Measurements from ENCODE around the gene CCR2.
"Not testable (repeated sequence)": the region's sequence is repeated elsewhere in the genome, so short reads cannot be mapped to it uniquely, and the experiment has no call there.

The CCR2 gene

DNA sequence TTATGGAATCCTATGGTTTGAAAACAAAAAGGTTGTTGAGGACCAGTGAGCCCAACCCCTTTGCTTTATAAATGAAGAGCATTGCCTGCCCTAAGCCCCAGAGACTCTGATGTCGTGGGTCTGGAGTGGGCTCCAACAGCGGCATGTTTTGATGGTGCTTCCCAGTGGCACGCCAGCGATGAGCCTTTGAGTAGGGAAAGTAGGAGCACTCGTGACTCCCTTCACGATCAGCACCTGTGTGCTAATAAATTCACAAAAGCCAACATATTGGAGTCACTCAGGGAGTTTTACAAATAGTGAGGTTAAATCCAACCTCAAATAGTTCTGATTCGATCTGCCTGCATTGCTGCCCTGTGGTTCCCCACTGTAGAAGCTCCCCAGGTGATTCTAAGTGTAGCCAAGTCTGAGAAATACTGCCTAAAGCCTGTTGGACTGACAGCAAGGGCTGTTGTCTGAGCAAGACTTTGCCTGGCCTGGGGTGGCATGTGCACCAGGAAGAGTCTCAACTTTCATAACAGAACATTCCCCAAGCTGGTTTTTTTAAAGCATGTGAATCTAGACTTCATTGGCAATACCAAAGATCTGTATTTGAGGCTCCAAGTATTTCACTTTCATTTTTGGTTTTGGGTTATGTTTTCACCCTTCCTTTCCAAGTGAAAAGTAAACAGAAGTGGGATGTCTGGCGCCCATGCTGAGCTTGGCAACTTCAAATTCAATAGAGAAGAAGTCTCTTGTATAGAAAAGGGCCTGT is 26.7 kb downstream of the CCR2 start:
- no peak for DNase-seq (ENCODE audit: low spot score)

DNA sequence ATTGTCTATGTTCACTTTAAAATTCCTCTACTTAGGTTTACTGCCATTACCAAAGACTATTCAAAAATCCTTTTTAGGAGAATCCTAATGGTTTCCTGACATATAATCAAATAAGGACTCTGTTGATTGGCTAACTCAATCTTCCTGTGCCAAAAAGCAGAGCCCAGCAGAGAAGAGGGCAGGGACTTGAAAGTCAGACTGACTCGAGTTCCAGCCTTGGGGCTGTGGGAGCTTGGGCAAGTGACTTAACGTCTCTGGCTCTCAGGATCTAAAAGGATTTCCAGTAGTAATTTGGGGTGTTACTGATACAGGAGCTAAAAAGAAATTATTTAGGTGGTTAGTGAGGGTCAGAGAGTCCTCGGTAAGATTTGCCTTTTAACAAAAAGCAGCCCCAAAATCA is 27.7 kb downstream of the CCR2 start:
- no peak for DNase-seq (ENCODE audit: low spot score)

DNA sequence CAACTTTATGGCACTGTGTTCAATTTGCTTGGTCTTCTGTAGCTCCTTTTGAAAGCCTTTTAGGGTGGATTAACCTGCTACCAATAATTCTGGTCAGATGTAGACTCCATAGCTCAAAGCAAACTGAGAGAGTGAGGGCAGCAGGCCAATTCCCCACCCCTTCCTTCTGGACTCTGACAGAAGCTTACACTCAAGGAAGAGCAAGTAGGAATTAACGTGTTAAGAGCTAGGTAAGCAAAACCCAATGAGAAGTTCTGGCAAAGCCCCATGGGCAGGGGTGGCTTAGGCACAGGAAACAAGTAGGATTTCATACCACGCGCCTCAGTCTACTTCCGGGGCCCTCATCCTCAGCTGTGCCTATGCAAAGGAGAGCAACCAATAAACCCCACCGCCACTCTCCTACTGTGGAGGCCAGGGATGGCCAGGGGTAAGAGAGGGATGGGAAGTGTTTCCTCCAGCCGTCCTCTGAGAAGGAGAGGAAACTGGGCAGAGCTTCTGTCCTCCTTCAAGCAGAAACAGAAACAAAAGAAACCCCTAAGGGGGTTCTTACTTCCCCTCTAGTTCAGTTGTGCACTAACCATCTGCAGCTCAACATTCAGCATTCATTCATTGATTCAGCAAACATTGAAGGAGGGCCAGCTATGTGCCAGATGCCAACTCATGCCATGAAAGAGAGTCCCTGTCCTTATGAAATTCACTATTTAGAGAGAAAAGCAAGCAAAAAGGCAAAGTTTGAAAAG is 29.5 kb downstream of the CCR2 start:
- DNase-seq (ENCODE audit: low spot score): peak; percentile 51

DNA sequence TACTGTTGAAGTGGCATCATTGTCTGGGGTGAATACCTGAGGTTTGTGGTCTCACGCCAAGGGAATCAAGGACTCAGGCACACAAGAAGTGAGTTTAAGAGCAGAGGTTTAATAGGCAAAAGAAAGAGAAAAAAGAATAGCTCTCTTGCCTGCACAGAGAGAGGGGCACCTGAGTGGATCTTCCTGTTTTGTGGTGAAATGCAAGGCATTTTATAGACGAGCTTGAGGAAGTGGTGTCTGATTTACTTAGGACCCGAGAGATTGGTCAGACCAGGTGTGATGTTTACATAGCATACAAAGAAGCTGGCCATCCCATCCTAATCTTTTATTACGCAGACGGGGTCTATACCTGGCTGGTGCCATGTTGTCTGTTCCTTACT is 30.0 kb downstream of the CCR2 start:
- no peak for DNase-seq (ENCODE audit: low spot score)

GRCh38 chr3:46386205-46386604 is 32.3 kb downstream of the CCR2 start:
- peak; percentile 51 for DNase-seq (ENCODE audit: low spot score)

DNA sequence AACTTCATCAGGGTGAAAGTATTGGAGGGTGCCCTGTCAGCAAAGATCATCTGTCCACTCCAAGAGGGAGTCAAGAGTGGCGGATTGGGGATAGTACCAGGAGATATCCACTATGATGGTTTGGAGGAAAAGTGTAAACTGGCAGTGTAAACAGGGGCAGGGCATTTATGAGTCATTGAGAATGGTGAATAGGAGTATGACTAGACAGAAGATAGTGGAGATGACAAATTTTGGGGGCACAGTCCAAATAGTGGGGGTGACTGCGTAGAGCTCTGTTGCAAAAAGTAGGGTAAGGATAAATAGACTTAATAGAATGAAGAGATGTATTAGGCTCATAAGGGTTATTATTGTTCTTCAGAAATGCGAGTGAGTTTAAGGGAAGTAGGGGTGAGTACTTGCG is 34.9 kb downstream of the CCR2 start:
- not testable (repeated sequence) for DNase-seq (ENCODE audit: low spot score)

DNA sequence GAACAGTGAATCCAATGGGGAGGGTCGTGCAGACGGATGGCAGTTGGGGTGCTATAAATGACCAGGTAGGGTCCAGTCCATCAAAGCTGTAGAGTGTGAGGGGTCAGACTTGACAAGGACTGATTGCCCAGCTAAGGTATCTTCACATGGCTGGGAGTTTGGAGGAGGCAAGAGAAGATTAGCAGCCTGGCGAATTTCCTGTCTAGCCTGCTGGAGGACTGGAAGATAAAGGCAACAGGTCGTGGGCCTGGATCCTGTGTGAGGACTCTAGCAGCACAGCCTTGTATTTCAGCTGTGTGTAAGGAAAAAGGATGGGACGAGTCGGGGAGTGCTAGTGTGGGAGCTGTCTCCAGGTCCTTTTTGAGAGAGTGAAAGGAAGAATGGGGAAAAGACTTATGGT is 35.4 kb downstream of the CCR2 start:
- DNase-seq (ENCODE audit: low spot score): no peak

DNA sequence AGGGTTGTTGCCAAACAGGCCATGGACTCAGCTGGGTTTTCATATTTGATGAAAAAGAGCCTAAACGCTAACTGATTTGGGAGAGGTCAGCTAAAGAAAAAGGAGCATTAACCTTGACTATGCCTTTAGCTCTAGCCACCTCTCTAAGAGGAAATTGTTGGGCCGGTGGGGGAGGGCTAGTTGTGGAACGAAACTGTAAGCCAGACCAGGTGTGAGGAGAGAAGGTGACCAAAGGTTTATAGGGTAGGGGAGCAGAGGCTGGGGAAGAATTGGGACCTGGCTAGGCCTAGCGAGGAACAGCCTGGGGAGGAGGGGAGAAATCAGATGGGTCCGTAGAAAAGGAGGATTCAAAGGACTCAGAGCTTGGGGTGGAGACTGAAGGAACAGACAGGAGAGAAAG is 37.6 kb downstream of the CCR2 start:
- DNase-seq (ENCODE audit: low spot score): not testable (repeated sequence)

DNA sequence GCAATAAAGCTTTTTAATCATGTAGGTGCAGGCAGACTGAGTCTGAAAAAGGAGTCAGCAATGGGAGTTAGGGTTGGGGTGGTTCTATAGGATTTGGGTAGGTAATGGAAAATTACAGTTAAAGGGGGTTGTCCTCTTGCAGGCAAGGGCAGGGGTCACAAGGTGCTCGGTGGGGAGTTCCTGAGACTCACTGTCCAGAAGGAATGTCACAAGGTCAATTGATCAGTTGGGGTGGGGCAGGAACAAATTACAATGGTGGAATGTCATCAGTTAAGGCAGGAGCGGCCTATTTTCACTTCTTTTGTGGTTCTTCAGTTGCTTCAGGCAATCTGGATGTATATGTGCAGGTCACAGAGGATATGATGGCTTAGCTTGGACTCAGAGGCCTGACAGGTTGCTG is 39.1 kb downstream of the CCR2 start:
- DNase-seq (ENCODE audit: low spot score): no peak

DNA sequence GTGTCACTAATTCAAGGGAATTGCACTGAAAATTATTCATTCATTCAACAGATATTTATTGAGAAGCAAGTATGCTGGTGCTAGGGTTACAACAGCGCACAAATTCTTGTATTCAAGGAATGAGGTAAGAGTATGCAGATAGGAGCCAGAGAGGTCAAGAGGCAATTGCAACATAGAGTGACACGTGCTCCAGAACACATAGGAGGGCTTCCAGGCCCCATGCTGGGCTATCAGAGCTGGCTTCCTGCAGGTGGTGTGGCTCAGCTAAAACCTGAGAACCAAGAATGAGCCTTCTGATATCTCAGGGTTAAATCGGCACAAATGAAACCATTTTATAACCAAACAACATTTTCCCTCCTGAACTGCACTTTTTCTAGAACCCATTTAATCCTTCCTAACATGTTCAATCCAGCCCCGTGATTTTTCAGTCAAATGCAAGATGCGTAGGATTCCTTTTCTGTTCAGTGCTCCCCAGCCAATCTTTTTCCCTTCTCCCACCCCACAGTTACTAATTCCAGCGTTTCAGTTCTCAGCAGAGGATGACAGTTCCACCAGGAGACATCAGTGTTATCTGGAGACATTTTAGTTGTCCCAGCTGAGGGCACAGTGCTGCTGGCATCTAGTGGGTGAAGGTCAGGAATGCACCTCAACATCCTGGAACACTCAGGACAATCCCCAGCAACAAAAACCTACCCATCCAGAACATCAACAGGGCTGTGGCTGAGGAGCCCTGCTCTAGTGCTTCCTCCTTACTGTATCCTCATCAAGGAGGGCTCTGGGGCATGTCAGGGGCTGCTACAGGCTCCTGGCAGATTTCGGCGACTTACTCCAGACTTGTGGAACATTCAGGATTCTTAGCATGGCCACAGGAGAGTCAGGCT is 39.9 kb downstream of the CCR2 start:
- no peak for DNase-seq (ENCODE audit: low spot score)

- DNase-seq (ENCODE audit: low spot score): no peak
Observed at GRCh38 chr3:46395210-46395661, 41.3 kb downstream of the CCR2 start.

GRCh38 chr3:46395766-46396530 is 42.0 kb downstream of the CCR2 start:
- no peak for DNase-seq (ENCODE audit: low spot score)

- no peak for DNase-seq (ENCODE audit: low spot score)
Observed at GRCh38 chr3:46397111-46397510, 43.2 kb downstream of the CCR2 start.

DNA sequence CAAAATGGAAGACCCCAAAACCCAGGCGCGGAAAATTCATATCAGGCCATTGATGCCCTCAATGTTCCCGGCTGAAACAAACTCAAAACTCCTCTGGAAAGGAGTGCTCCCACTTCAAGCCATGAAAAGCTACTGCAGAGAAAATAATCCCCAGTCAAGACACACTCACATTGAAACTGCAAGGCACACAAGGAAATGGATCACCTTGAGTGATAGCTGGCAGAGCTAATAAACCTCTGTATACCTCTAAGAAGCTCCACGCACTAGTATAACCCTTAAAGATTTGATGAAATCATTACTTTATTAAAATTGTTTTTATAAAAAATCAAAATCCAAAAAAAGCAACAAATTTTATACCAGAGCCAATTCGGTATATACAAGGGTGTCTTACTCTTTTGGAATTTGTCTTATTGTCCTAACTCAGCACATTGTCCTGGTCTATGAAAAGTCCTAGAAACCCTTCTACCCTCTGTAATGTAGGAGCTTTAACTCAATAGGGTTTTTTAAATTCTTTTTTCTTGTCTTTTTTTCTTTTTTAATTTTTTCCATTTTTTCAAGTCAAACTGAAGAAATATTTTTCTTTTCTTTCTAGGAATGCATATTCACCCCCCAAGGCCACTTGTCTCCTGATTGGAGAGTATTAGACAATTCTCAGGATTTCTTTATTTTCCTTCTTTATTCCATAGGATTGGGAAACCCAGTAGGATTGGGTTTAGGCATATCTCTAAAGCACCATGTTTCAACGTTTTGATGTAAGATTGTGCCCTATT is 44.5 kb downstream of the CCR2 start:
- no peak for DNase-seq (ENCODE audit: low spot score)

- no peak for DNase-seq (ENCODE audit: low spot score)
Observed at GRCh38 chr3:46399098-46399497, 45.2 kb downstream of the CCR2 start.

DNA sequence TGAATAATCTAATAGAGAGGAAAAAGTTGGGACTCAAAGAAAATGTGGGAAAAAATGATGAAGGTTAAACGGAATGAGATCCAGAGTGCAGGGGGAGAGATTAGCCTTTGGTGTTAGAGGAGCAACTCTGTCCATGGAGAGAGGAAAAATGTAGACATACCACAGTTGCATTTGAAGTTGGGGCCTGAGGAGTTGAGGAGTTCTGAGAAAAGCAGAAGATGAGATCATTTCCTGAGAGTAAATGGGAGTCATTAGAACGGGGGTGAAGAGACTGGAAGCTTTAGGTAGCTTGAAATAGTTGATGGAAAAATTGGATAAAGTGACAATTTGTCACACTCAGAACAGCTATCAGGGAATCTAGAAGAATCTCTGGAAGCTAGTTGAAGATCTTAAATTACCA is 45.6 kb downstream of the CCR2 start:
- no peak for DNase-seq (ENCODE audit: low spot score)

DNA sequence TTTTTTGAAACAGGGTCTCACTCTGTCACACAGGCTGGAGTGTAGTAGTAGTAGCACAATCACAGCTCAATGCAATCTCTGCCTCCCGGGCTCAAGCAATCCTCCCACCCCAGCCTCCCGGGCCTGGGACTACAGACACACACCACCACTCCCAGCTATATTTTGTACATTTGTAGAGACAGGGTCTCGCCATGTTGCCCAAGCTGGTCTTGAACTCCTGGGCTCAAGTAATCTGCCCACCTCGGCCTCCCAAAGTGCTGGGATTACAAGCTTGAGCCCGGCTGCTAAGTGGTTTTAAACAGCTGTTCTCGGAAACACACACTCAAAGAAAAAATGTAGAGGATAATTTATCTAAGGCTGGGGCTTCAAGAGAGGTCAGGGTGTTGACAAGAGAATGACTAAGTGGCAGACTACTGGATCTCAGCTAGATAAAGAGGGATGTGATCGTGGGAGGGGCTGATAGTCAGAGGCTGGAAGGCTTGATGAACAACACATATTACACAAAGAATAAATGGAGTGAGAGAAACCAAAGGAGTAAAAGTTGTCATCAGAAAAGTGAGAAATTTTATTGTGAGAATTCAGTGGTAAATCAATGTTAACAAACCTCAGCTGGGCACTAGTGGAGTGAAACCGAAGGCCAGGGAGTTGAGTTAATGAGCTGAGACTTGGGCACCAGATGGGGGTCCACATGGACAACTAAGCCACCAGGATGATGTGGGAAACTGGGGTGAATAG is 46.3 kb downstream of the CCR2 start:
- DNase-seq (ENCODE audit: low spot score): no peak

GRCh38 chr3:46400846-46401245 is 46.9 kb downstream of the CCR2 start:
- no peak for DNase-seq (ENCODE audit: low spot score)

- no peak for DNase-seq (ENCODE audit: low spot score)
Observed at GRCh38 chr3:46401579-46401978, 47.7 kb downstream of the CCR2 start.

- DNase-seq (ENCODE audit: low spot score): not testable (repeated sequence)
Observed at GRCh38 chr3:46402902-46403301, 49.0 kb downstream of the CCR2 start.
